Activated CD4-positive, alpha-beta T cell treated with anti-CD3 and anti-CD28 coated beads for 48 hours (primary cell): Measurements from ENCODE around the gene TIMM17B.

Source experiments
- DNase-seq: peaks from one replicate; pipeline ENCODE4 v3.0.0-alpha.2; 2020

TIMM17B gene

GRCh38 chrX:48918643-48919340 is 21.2 kb upstream of the TIMM17B start, which contains the start of gene PIM2:
TSS of gene PIM2 (minus strand) at chrX:48919024. CDS start at chrX:48918834, 190 bp downstream.
- peak; percentile 93 for DNase-seq

- no peak for DNase-seq
Observed at GRCh38 chrX:48918301-48918642, 20.7 kb upstream of the TIMM17B start.

GRCh38 chrX:48917139-48918001 is 19.8 kb upstream of the TIMM17B start:
- peak; percentile 89 for DNase-seq

GRCh38 chrX:48914593-48915493 is 17.3 kb upstream of the TIMM17B start:
- DNase-seq, result no peak

- no peak for DNase-seq
Observed at GRCh38 chrX:48913605-48914366, 16.2 kb upstream of the TIMM17B start.

- DNase-seq, result peak; percentile 92
Observed at GRCh38 chrX:48911412-48912182, 14.0 kb upstream of the TIMM17B start, which contains the start of gene SLC35A2. TSS of gene SLC35A2 (minus strand) at chrX:48911646. CDS start at chrX:48911636, 10 bp downstream.

GRCh38 chrX:48910926-48911411 is 13.4 kb upstream of the TIMM17B start:
- DNase-seq, result no peak

- DNase-seq, result no peak
Observed at GRCh38 chrX:48909703-48910294, 12.2 kb upstream of the TIMM17B start.

- no peak for DNase-seq
Observed at GRCh38 chrX:48908600-48908999, 11.0 kb upstream of the TIMM17B start.

GRCh38 chrX:48905090-48905790 is 7.7 kb upstream of the TIMM17B start:
- no peak for DNase-seq

GRCh38 chrX:48904626-48905025 is 7.1 kb upstream of the TIMM17B start:
- DNase-seq, result no peak

GRCh38 chrX:48904180-48904579 is 6.6 kb upstream of the TIMM17B start:
- DNase-seq, result no peak

- DNase-seq, result no peak
Observed at GRCh38 chrX:48903290-48903689, 5.7 kb upstream of the TIMM17B start.

GRCh38 chrX:48902776-48903175 is 5.2 kb upstream of the TIMM17B start:
- DNase-seq, result no peak

GRCh38 chrX:48902135-48902534 is 4.6 kb upstream of the TIMM17B start:
- no peak for DNase-seq

- DNase-seq, result no peak
Observed at GRCh38 chrX:48901069-48901468, 3.5 kb upstream of the TIMM17B start.

- DNase-seq, result no peak
Observed at GRCh38 chrX:48899078-48899410, 1.5 kb upstream of the TIMM17B start.

GRCh38 chrX:48897157-48897624 is 377 bp downstream of the TIMM17B start:
- peak; percentile 77 for DNase-seq

GRCh38 chrX:48896611-48897011 is 957 bp downstream of the TIMM17B start:
- no peak for DNase-seq

GRCh38 chrX:48894891-48895290 is 2.7 kb downstream of the TIMM17B start:
- no peak for DNase-seq
